BE2C (cell line): ENCODE measurements around the gene INIP.

Source experiments
- DNase-seq: peaks from one replicate; pipeline ENCODE4 v3.0.0-alpha.2; 2020
- H3K27me3 ChIP-seq: fragments of 250-450 bp; sonication (Bioruptor Pico); 2 replicates; pipeline ENCODE4 v1.5.1; 2020; ENCODE audit warnings: mild to moderate bottlenecking
- H3K36me3 ChIP-seq: fragments of 250-450 bp; sonication (Bioruptor Pico); 2 replicates; pipeline ENCODE4 v1.5.1; 2020; ENCODE audit warnings: mild to moderate bottlenecking
- H3K4me1 ChIP-seq: fragments of 250-450 bp; sonication (Bioruptor Pico); 2 replicates; pipeline ENCODE4 v1.5.1; 2020
- H3K4me3 ChIP-seq: 2 replicates; pipeline ENCODE4 v1.5.1; 2011; ENCODE audit warnings: low read depth, low read length
- H3K9me3 ChIP-seq: fragments of 250-450 bp; sonication (Bioruptor Pico); 2 replicates; pipeline ENCODE4 v1.5.1; 2020
- TF ChIP-seq, protein P1 (sequence below): IDR thresholded peaks from 2 replicates; pipeline ENCODE4 v1.5.1; 2012; ENCODE audit warnings: mild to moderate bottlenecking, low read depth, low read length

INIP gene

DNA sequence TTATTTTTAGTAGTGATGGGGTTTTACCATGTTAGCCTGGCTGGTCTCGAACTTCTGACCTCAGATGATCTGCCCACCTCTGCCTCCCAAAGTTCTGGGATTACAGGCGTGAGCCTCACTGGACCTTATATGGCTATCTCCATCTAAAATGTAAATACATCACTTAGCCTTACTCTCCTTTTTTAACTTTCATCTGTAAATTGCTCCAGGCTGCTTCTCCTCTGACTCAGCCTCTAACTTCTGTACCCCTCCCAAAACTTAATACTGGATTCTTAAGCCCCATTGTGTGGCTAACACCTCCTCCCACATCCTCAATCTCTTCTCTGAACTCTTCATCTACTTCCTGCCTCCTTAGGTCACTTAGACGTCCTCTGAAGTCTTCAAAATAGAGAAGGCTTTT, 36.7 kb upstream of the INIP start:
- no peak overlapping the region for H3K4me3 ChIP-seq
- H3K36me3 ChIP-seq = no peaks in the 10 kb centered on the region
- no peaks in the 10 kb centered on the region for H3K4me1 ChIP-seq
- no peaks in the 10 kb centered on the region for H3K9me3 ChIP-seq
- TF ChIP-seq, protein P1, sequence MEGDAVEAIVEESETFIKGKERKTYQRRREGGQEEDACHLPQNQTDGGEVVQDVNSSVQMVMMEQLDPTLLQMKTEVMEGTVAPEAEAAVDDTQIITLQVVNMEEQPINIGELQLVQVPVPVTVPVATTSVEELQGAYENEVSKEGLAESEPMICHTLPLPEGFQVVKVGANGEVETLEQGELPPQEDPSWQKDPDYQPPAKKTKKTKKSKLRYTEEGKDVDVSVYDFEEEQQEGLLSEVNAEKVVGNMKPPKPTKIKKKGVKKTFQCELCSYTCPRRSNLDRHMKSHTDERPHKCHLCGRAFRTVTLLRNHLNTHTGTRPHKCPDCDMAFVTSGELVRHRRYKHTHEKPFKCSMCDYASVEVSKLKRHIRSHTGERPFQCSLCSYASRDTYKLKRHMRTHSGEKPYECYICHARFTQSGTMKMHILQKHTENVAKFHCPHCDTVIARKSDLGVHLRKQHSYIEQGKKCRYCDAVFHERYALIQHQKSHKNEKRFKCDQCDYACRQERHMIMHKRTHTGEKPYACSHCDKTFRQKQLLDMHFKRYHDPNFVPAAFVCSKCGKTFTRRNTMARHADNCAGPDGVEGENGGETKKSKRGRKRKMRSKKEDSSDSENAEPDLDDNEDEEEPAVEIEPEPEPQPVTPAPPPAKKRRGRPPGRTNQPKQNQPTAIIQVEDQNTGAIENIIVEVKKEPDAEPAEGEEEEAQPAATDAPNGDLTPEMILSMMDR = no peak
- DNase-seq = no peak
- H3K27me3 ChIP-seq = no peaks in the 10 kb centered on the region

DNA sequence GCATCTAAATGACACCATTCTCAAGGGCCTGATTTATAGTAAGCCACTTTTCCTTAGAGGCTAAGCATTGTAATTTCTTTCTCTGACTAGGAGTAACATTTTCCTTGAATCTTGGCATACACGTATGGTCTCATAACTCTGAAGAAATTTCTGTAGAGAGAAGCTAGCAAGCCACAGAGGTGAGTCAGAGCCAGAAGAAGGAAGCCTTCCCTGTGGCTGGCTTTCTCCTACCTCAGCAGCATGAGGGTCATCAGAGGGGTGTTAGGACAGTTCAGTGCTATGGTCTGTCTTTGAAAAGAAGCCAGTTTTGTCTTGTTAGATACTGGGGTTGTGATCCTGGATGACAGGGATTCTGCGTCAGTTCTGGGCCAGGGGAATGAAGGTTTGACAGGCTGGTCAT, 35.8 kb upstream of the INIP start:
- Histone ChIP-seq H3K4me1 (no peaks in the 10 kb centered on the region), H3K4me3 (no peak overlapping the region), H3K36me3 (no peaks in the 10 kb centered on the region), H3K27me3 (no peaks in the 10 kb centered on the region), H3K9me3 (no peaks in the 10 kb centered on the region)
- DNase-seq = no peak
- TF ChIP-seq, protein P1 = no peak

DNA sequence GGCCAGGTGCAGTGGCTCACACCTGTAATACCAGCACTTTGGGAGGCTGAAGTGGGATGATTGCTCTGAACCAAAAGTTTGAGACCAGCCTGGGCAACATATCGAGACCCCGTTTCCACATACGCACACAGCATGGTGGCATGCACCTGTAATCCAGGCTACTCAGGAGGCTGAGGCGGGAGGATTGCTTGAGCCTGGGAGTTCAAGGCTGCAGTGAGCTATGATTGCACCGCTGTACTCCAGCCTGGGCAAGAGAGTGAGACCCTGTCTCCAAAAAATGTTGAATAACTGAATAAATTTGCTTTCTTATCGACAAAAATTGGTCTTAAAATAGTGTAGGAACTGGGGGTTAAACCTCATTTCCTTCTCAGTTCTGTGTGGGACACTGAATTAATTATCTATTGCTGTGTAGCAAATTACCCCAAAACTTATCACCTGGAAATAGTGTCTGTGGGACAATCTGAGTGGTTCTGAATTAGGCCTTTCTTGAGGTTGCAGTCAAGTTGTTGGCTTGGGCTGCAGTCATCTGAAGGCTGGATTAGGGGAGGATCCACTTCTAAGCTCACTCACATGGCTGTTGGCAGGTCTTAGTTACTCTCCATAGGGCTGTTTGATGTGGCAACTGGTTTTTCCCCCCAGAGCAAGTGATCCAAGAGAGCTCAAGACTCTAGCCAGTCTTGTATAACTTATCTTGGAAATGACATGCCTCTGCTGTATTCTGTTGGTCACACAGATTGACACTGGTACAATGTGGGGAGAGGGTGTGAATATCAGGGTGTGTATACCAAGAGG, 34.6 kb upstream of the INIP start:
- Histone ChIP-seq H3K9me3 (no peaks in the 10 kb centered on the region), H3K4me3 (no peak overlapping the region), H3K4me1 (no peaks in the 10 kb centered on the region), H3K36me3 (no peaks in the 10 kb centered on the region), H3K27me3 (no peaks in the 10 kb centered on the region)
- no peak for DNase-seq
- TF ChIP-seq, protein P1 = no peak

DNA sequence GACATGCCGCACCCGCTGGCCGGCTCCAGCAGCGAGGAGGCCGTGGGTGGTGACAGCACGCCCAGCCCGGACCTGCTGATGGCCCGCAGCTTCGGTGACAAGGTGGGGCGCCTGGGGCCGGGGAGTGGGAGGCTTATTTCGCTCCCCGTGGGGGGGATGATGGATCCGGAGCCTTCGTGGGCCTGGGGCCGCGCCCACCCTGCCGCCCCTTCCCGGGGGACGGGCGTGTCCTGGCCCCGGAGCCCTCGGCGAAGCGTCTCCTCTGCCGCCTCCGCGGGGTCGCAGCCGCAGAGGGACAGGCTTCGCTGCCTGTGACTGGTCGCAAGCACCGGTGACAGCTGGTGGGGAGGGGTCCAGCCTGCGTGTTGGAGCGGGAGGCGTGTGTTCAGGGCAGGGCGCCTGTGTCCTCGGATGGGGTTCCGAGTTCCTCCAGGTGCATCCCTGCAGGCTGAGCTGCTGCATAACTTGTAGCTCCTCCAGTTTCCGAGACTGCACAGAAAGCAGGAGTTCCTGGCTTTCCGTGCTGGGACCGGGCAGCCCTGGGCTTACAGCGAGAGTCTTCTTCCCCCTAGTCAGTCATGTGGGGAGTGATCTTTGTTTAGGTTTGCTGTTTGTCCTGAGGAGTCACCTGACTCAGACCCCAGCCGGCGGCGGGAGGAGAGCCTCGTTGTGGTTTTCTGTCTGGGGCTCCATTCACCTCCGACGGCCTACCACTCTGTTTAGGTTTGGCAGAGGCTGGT, 33.3 kb upstream of the INIP start:
- H3K36me3 ChIP-seq = no peaks in the 10 kb centered on the region
- H3K9me3 ChIP-seq = no peaks in the 10 kb centered on the region
- H3K27me3 ChIP-seq = no peaks in the 10 kb centered on the region
- H3K4me3 ChIP-seq = peak overlapping the region; percentile 77
- H3K4me1 ChIP-seq = no peaks in the 10 kb centered on the region
- TF ChIP-seq, protein P1 = no peak
- peak; percentile 64 for DNase-seq

DNA sequence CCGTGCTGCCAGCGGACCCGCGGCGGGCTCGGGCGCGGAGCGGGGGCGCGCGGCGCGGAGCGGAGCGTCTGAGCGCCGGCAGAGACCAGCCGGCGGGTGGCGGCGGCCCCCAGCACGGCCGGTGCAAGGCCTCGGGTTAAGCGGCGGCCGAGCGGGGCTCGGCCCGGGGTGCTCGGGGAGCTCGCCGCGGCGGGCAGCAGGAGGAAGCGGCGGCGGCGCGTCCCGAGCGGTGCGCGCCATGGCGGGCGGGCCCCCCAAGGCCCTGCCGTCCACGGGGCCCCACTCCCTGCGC, 32.8 kb upstream of the INIP start:
- Histone ChIP-seq H3K4me3 (peak overlapping the region; percentile 77), H3K4me1 (no peaks in the 10 kb centered on the region), H3K27me3 (no peaks in the 10 kb centered on the region), H3K9me3 (no peaks in the 10 kb centered on the region), H3K36me3 (no peaks in the 10 kb centered on the region)
- no peak for DNase-seq
- TF ChIP-seq, protein P1 = no peak
